ENCODE results near the gene SCO1. TPM values are rescaled to one million over a fixed set of nuclear protein-coding genes. Genes with fewer than 3 reads are reported as not detected.

SCO1 gene
- polyA plus RNA-seq, 3 donors = 5.0 to 14.6 (median 11.6) TPM

DNA sequence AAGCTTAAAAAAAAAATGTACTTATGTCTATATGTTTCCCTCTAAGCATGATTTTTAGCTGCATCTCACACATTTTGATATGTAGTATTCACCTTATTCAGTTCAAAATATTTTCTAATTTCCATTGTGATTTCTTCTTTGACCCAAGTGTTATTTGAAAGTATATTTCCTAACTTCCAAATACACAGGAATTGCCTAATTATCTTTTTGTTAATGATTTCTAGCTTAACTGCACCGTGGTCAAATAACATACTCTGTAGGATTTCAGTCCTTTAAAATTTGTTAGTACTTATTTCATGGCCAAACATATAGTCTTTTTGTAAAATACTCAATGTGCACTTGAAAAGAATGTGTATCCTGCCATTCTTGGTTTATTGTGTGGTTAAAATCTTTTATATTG, 21.2 kb upstream of the SCO1 start:
- Mint-ChIP-seq H3K4me3 (no peak overlapping the region), H3K27ac (no peak overlapping the region), H3K27me3 (ENCODE audit: low read depth in 3 of 3) (no peaks in the 10 kb centered on the region), H3K4me1 (no peaks in the 10 kb centered on the region), H3K9me3 (no peaks in the 10 kb centered on the region), H3K36me3 (peaks cover 10 to 13% of the 10 kb centered on the region in 2 donors)
- TF ChIP-seq CTCF (IDR thresholded peaks at IDR 0.05) = no peak
- DNase-seq = no peak
- H3K27me3 ChIP-seq (ENCODE audit: control insufficient read depth in 2 of 2, insufficient read depth in 2 of 2, low read length in 2 of 2) = no peaks in the 10 kb centered on the region
- H3K4me1 ChIP-seq (ENCODE audit: control insufficient read depth in 1 of 2, insufficient read depth in 2 of 2, low read length in 2 of 2) = no peaks in the 10 kb centered on the region
- no peaks in the 10 kb centered on the region for H3K79me2 ChIP-seq (ENCODE audit: insufficient read depth, low read length)
- intact Hi-C loops (cut with micrococcal nuclease) = no loop called here
- H3K4me3 ChIP-seq (replicated peaks in 1 of 3; ENCODE audit: low read depth in 2 of 3, low read length in 3 of 3) = no peak overlapping the region
- H3K36me3 ChIP-seq (replicated peaks in 1 of 2; ENCODE audit: control insufficient read depth in 1 of 2, insufficient read depth in 2 of 2, low read length in 2 of 2) = peaks cover 5 to 8% of the 10 kb centered on the region in 2 donors
- H3K4me2 ChIP-seq (replicated peaks; ENCODE audit: extremely low read depth, low read length, poor library complexity, severe bottlenecking) = no peak overlapping the region
- no peak overlapping the region for H3K27ac ChIP-seq (ENCODE audit: low read depth in 1 of 2, low read length in 2 of 2)
- H3K9ac ChIP-seq (ENCODE audit: insufficient read depth, low read length, poor library complexity, severe bottlenecking) = no peak overlapping the region
- H2AFZ ChIP-seq (ENCODE audit: insufficient read depth, low read depth, low read length, poor library complexity, severe bottlenecking) = no peak overlapping the region
- WGBS (ENCODE audit: insufficient coverage) = no CpG with 5 or more reads among the region's 1 CpG
- H4K20me1 ChIP-seq (ENCODE audit: insufficient read depth, low read length) = no peaks in the 10 kb centered on the region
- no peaks in the 10 kb centered on the region for H3K9me3 ChIP-seq (replicated peaks in 1 of 2; ENCODE audit: control insufficient read depth in 1 of 2, insufficient read depth in 1 of 2, low read length in 2 of 2)

DNA sequence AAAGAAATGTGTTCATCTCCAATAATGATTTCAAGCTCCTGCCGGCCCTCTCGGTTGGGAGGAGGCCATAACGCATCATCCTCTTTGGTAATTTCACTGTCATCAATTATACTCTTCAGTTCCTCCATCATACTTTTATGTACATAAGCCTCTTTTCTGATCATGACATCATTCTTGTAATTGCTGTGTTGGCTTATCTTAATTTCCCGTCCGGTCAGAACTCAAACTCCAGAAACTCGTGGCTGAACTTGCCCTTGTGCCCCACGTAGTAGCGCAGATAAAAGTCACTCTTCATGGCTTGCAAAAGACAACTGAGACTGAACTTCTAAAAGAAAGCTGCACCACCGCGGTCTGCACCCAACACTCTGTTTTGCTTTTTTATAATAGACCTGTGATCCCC, 18.9 kb upstream of the SCO1 start:
- Histone ChIP-seq H3K36me3 (replicated peaks in 1 of 2; ENCODE audit: control insufficient read depth in 1 of 2, insufficient read depth in 2 of 2, low read length in 2 of 2) (peaks cover 24% of the 10 kb centered on the region in 2 donors), H3K4me3 (replicated peaks in 1 of 3; ENCODE audit: low read depth in 2 of 3, low read length in 3 of 3) (no peak overlapping the region), H3K4me2 (replicated peaks; ENCODE audit: extremely low read depth, low read length, poor library complexity, severe bottlenecking) (no peak overlapping the region), H4K20me1 (ENCODE audit: insufficient read depth, low read length) (no peaks in the 10 kb centered on the region), H3K9me3 (replicated peaks in 1 of 2; ENCODE audit: control insufficient read depth in 1 of 2, insufficient read depth in 1 of 2, low read length in 2 of 2) (no peaks in the 10 kb centered on the region), H3K27ac (ENCODE audit: low read depth in 1 of 2, low read length in 2 of 2) (no peak overlapping the region), H3K4me1 (ENCODE audit: control insufficient read depth in 1 of 2, insufficient read depth in 2 of 2, low read length in 2 of 2) (no peaks in the 10 kb centered on the region), H3K79me2 (ENCODE audit: insufficient read depth, low read length) (no peaks in the 10 kb centered on the region), H3K9ac (ENCODE audit: insufficient read depth, low read length, poor library complexity, severe bottlenecking) (no peak overlapping the region), H2AFZ (ENCODE audit: insufficient read depth, low read depth, low read length, poor library complexity, severe bottlenecking) (no peak overlapping the region), H3K27me3 (ENCODE audit: control insufficient read depth in 2 of 2, insufficient read depth in 2 of 2, low read length in 2 of 2) (no peaks in the 10 kb centered on the region)
- no peak for DNase-seq
- 100% methylated on average over 2 of the region's 10 CpGs for WGBS (ENCODE audit: insufficient coverage)
- Mint-ChIP-seq H3K9me3 (no peaks in the 10 kb centered on the region), H3K4me1 (no peaks in the 10 kb centered on the region), H3K27me3 (ENCODE audit: low read depth in 3 of 3) (no peaks in the 10 kb centered on the region), H3K4me3 (no peak overlapping the region), H3K36me3 (peaks cover 26 to 31% of the 10 kb centered on the region in 2 donors), H3K27ac (no peak overlapping the region)
- no peak for TF ChIP-seq CTCF (IDR thresholded peaks at IDR 0.05)
- intact Hi-C loops (cut with micrococcal nuclease) = no loop called here
